Left ventricle myocardium inferior (tissue), 1 donor: ENCODE data around the gene FCER1G. TPM values are rescaled to one million over a fixed set of nuclear protein-coding genes. Genes with fewer than 3 reads are reported as not detected.
"Not testable (repeated sequence)": the region's sequence is repeated elsewhere in the genome, so short reads cannot be mapped to it uniquely, and the experiment has no call there.

ENCODE experiments used
- DNase-seq: peaks from one replicate; pipeline ENCODE4 v3.0.0-alpha.2; 2020
- H3K27ac ChIP-seq: fragments of 200-600 bp; replicated peaks from 2 replicates; pipeline ENCODE4 v1.8.0; 2021
- H3K27me3 ChIP-seq: fragments of 200-600 bp; 2 replicates; pipeline ENCODE4 v1.8.0; 2021; ENCODE audit warnings: low read depth
- H3K36me3 ChIP-seq: fragments of 200-600 bp; 2 replicates; pipeline ENCODE4 v1.8.0; 2021
- H3K4me1 ChIP-seq: fragments of 200-600 bp; 2 replicates; pipeline ENCODE4 v1.8.0; 2021
- H3K4me3 ChIP-seq: fragments of 200-600 bp; 2 replicates; pipeline ENCODE4 v1.8.0; 2021; ENCODE audit warnings: mild to moderate bottlenecking, moderate library complexity
- H3K9me3 ChIP-seq: fragments of 200-600 bp; replicated peaks from 2 replicates; pipeline ENCODE4 v1.8.0; 2021
- CTCF ChIP-seq: fragments of 200-600 bp; IDR thresholded peaks from 2 replicates; pipeline ENCODE4 v1.8.0; 2021; ENCODE audit warnings: antibody characterized with exemption, mild to moderate bottlenecking, borderline replicate concordance
- intact Hi-C: fragments of 100-400 bp; cut with micrococcal nuclease; formaldehyde crosslinking; loops from one replicate; pipeline ENCODE4 v1.11.0; 2022
- total RNA-seq: library from RNA; stranded (reverse); fragmentation: NEBNext Ultra II Directional; extraction: Animal tissue kit (Norgen Biotek cat#: 25700); gene quantifications from one replicate; pipeline ENCODE4 v1.2.1, GENCODE V29; 2021
- donor health status: DM: no; HTN: yes; CAD: no; lungs with severe emphysema.

The FCER1G gene
- total RNA-seq, 1 donor from 2014 or later, result 22.0 TPM

- Histone ChIP-seq H3K27me3 (no peaks in the 10 kb centered on the region), H3K4me3 (no peak overlapping the region), H3K9me3 (no peaks in the 10 kb centered on the region), H3K36me3 (no peaks in the 10 kb centered on the region), H3K27ac (no peak overlapping the region), H3K4me1 (no peaks in the 10 kb centered on the region)
- intact Hi-C loops, result no loop called here
- no peak for DNase-seq
- no peak for TF ChIP-seq CTCF
Measured at GRCh38 chr1:161242313-161242712, 27.2 kb downstream of the FCER1G start.

- Histone ChIP-seq H3K27me3 (no peaks in the 10 kb centered on the region), H3K9me3 (no peaks in the 10 kb centered on the region), H3K27ac (no peak overlapping the region), H3K4me1 (no peaks in the 10 kb centered on the region), H3K36me3 (no peaks in the 10 kb centered on the region), H3K4me3 (no peak overlapping the region)
- TF ChIP-seq CTCF, result no peak
- intact Hi-C loops, result no loop called here
- no peak for DNase-seq
Measured at GRCh38 chr1:161244888-161245287, 29.8 kb downstream of the FCER1G start.

GRCh38 chr1:161250100-161250499 lies 35.0 kb downstream of the FCER1G start:
- peaks cover 16% of the 10 kb centered on the region for H3K9me3 ChIP-seq
- H3K4me3 ChIP-seq, H3K27ac ChIP-seq, H3K4me1 ChIP-seq, DNase-seq, H3K27me3 ChIP-seq, H3K36me3 ChIP-seq, intact Hi-C loops: not testable (repeated sequence)

- no peak overlapping the region for H3K4me3 ChIP-seq
- no peak for TF ChIP-seq CTCF
- DNase-seq, result no peak
- H3K27ac ChIP-seq, result no peak overlapping the region
- peaks cover 16% of the 10 kb centered on the region for H3K9me3 ChIP-seq
- intact Hi-C loops, result no loop called here
- H3K27me3 ChIP-seq, result no peaks in the 10 kb centered on the region
- H3K4me1 ChIP-seq, result no peaks in the 10 kb centered on the region
- no peaks in the 10 kb centered on the region for H3K36me3 ChIP-seq
Measured at GRCh38 chr1:161250829-161251228, 35.7 kb downstream of the FCER1G start.

- H3K4me1 ChIP-seq, result no peaks in the 10 kb centered on the region
- TF ChIP-seq CTCF, result no peak
- H3K36me3 ChIP-seq, result no peaks in the 10 kb centered on the region
Measured at GRCh38 chr1:161251579-161251978, 36.5 kb downstream of the FCER1G start.

GRCh38 chr1:161255302-161255701 lies 40.2 kb downstream of the FCER1G start:
- H3K27me3 ChIP-seq, result peaks cover 43% of the 10 kb centered on the region
- DNase-seq, H3K27ac ChIP-seq, H3K36me3 ChIP-seq, H3K4me3 ChIP-seq, H3K4me1 ChIP-seq, intact Hi-C loops: not testable (repeated sequence)
- peaks cover 33% of the 10 kb centered on the region for H3K9me3 ChIP-seq

More at GRCh38 chr1:161251579-161251978, 36.5 kb downstream of the FCER1G start:
- DNase-seq, result no peak
- intact Hi-C loops, result no loop called here
- peaks cover 23% of the 10 kb centered on the region for H3K9me3 ChIP-seq
- no peak overlapping the region for H3K27ac ChIP-seq
- H3K4me3 ChIP-seq, result no peak overlapping the region
- H3K27me3 ChIP-seq, result peaks cover 7% of the 10 kb centered on the region

GRCh38 chr1:161255955-161256520 lies 40.9 kb downstream of the FCER1G start:
- H3K4me3 ChIP-seq, H3K36me3 ChIP-seq, DNase-seq, H3K4me1 ChIP-seq, H3K27ac ChIP-seq, intact Hi-C loops: not testable (repeated sequence)
- H3K9me3 ChIP-seq, result peaks cover 25% of the 10 kb centered on the region
- peaks cover 50% of the 10 kb centered on the region for H3K27me3 ChIP-seq

- not testable (repeated sequence) for DNase-seq
Measured at GRCh38 chr1:161257109-161257508, 42.0 kb downstream of the FCER1G start.

More at GRCh38 chr1:161257109-161257508, 42.0 kb downstream of the FCER1G start:
- H3K4me3 ChIP-seq, H3K27ac ChIP-seq, H3K4me1 ChIP-seq, H3K36me3 ChIP-seq, intact Hi-C loops: not testable (repeated sequence)
- Histone ChIP-seq H3K9me3 (peaks cover 20% of the 10 kb centered on the region), H3K27me3 (peaks cover 60% of the 10 kb centered on the region)
